Measurements from ENCODE around the gene IGFBP6.
"Not testable (repeated sequence)": the region's sequence is repeated elsewhere in the genome, so short reads cannot be mapped to it uniquely, and the experiment has no call there.

Gene IGFBP6

GRCh38 chr12:53071591-53072551, 25.6 kb upstream of the IGFBP6 start:
- DNase-seq = no peak

GRCh38 chr12:53073881-53074280, 23.6 kb upstream of the IGFBP6 start:
- DNase-seq = no peak

- DNase-seq = no peak
Measured at GRCh38 chr12:53074283-53074998, 23.0 kb upstream of the IGFBP6 start.

GRCh38 chr12:53074999-53075370, 22.5 kb upstream of the IGFBP6 start:
- no peak for DNase-seq

- DNase-seq = no peak
Measured at GRCh38 chr12:53076461-53076860, 21.0 kb upstream of the IGFBP6 start.

DNA sequence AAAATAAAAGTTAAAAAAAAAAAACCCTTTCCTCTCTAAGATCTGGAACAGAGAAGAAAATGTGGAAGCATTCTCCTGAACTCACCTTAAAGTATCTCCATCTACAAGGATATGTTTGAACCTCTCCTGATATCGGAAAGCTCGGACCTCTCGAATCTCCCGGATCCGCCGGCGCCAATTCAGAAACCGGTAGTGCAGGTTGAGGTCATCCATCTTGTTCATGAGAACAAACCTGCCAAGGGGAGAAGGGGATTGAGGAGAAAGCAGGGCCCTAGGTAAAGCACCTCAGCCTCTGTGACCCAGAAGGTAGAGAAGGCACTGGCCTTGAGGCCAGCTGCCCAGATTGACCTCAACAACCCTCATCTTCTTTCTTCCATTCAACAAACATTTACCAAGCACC, 20.4 kb upstream of the IGFBP6 start:
- no peak for DNase-seq

- no peak for DNase-seq
Measured at GRCh38 chr12:53078425-53079225, 18.8 kb upstream of the IGFBP6 start.

- DNase-seq = peak; percentile 92 to 96
Measured at GRCh38 chr12:53079226-53080117, 18.0 kb upstream of the IGFBP6 start, which contains the start of gene SPRYD3. Gene SPRYD3 (minus strand): TSS chr12:53079390. CDS start chr12:53079333, 57 bp downstream.

DNA sequence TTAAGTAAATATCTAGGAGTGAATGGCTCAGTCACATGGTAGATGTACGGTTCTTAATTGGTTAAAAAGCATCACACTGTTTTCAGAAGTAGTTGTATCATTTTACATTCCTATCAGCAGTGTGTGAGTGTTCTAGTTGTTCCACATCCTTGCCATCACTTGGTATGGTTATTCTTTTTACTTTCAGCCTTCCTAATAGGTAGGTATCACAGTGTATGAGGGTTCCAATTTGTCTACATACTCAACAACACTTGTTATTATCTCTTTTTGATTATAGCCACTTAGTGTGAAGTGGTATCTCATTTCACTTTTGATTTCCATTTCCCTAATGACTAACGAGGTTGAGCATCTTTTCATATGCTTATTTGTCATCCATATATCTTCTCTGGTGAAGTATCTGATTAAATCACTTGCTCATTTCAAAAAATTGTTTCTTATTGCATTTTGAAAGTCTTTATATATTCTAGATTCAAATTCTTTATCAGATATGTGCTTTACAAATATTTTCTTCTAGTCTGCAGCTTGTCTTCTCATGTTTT, 14.8 kb upstream of the IGFBP6 start:
- DNase-seq = no peak

DNA sequence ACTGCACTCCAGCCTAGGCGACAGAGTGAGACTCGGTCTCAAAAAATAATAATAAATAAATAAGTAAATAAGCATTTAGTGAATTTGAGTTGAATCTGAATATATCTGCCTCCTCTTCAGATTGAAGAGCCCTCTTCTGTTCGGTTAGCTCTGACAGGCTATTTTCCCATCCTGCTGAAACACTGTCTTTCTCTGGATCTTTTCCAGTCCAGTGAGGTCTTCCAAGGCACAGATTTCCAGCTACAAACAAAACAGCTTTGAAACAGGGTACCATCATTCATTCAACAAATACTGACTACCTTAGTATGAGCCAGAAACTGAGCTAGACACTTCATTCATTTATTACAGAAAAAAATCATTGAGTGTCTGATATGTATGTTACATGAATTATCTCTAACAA, 11.1 kb upstream of the IGFBP6 start:
- no peak for DNase-seq

GRCh38 chr12:53090105-53090504, 7.4 kb upstream of the IGFBP6 start:
- no peak for DNase-seq

GRCh38 chr12:53090554-53090953, 6.9 kb upstream of the IGFBP6 start:
- DNase-seq = no peak

DNA sequence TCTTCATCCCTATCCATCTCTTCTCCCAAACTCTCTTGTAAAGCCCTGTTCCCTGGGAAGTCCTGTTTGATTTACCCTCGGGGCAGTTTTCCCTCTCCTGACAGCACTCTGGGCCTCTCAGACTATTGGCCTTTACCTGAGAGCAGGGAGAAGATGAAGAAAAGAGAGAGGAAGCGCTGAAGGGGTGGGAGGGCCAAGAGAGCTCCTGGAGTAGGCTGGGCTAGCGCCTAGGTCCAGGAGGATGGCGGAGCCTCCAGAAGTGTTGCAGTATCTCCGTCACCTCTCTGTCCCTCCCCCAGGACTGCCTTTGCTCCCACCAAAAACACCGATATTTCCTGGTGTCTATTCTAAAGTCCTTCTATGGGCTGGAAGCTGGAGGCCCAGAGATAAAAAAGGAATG, 5.7 kb upstream of the IGFBP6 start:
- no peak for DNase-seq

DNA sequence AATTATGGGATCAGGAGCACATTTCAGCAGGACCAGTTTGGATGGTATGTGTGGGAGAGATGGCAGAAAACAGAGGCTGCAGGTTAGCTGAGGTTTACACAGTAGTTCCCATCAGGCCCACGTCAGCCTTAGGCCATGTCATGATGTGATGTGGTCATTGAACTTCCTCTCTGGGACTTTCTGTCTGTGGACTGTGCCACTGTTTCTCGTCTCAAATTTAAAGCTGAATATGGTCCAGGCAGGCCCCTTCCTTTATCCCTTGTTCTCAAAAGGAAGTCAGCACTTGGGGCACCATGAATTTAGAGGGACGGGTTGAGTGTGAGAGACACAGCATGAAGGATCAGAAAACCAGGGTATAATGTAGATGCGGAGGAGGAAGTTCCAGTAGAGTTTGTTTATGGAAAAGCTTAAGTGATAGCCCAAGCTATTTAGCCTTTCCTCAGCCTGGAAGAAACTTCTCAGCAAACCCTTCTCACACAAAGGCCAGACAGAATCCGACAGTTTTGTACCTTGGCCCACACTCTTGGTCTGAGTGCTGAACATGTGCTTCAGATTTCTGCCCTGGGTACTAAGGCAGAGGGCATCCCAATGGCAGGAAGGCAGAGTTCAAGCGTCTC, 3.6 kb upstream of the IGFBP6 start:
- peak in 1 of 2 donors; percentile 22 for DNase-seq

- DNase-seq = no peak
Measured at GRCh38 chr12:53094394-53094787, 3.1 kb upstream of the IGFBP6 start.

- not testable (repeated sequence) for DNase-seq
Measured at GRCh38 chr12:53094796-53095595, 2.5 kb upstream of the IGFBP6 start.

DNA sequence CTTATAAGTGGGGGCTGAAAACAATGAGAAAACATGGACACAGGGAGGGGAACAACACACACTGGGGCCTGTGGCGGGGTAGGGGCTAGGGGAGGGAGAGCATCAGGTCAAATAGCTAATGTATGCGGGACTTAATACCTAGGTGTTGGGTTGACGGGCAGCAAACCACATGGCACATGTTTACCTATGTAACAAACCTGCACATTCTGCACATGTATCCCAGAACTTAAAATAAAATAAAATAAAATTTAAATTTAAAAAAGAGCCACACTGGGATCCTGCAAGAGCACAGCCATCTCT, 1.9 kb upstream of the IGFBP6 start:
- DNase-seq = not testable (repeated sequence)

DNA sequence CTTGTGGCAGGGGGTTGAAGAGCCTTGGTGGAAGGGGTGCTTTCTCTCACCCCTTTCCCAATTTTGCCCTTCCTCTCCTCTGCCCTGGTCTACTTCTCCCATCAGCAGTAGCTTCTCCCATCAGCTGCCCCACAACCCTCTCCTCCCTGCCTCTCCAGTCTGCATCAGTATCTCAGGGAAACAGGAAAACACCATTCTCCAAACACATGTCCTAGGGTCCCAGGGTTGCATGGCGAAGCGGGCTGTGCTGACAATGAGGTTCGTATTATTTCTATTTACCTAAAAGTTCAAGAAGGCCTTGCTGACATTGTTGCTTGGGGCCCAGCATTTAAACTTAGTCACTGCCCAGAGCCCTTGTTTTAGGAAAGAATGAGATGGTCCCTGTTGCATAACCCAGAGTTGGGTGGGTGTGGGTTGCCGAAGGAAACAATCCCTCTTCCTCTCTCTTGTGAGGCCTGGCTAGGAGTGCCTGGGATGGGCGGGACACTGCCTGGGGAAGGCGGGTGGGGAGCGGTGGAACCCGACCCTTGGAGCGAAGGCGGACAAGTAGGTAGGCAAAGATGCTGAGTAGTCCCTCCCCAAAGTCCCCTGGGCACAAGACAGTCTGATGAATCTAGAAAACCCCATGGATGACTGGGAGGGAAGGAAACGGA, 1.3 kb upstream of the IGFBP6 start:
- no peak for DNase-seq

- DNase-seq = no peak
Measured at GRCh38 chr12:53096759-53097158, 708 bp upstream of the IGFBP6 start.

DNA sequence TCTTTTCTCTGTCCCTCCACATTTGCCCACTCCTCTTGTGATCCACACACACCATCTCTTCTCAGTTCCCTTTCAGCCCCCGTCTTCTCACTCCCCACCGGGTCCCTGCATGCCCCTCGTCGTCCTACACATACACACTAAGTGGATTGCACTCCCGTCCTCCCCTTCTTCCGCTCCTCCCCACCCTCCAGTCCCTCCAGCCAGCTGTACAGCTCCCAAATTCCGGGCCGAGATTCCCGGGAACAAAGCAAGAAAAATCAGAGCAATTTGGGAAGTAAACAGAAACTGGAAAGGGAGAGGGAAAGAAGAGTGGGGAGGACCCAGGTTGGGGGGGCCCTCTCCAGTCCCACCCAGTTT, 282 bp upstream of the IGFBP6 start:
- no peak for DNase-seq
